ENCODE measurements around the gene VIM.
"Not testable (repeated sequence)": the region's sequence is repeated elsewhere in the genome, so short reads cannot be mapped to it uniquely, and the experiment has no call there.

The VIM gene

DNA sequence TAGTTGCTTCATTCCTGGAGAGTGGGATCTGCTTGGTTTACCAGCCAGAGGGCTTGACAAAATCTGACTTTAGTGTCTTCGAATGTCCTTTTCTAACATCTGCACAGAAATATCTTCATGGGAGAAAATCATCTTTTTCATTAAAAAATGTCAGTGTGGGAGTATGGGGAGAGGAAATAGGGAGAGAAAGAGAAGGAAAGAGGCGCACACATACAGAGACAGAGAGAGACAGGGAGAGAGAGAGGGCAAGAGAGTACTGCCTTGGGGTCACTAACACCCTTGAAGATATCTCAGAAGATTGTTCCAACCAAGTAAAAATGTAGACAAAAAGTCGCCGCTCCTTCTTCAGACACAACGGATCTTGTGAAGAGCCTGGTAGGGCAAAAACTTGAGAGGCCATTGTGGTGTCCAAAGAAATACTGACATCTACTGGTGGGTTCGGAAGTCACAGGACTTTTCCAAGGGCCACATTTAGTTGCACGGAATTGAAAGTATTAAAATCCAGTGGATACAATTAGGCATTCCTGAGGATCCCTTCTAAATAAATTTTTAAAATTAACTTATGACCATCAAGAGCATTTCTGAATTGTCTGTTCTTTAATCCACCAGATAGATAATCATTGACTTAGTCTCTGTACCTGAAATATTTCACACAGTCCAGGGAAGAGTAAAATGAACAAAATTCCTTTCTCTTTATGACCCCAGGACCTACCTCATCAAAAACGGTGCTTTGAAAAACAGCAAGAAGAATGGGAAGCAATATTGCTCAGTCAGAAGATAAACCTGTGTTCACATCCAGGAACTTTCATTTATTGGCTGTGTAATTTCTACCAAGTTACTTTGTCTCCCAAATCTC is 29.7 kb downstream of the VIM start:
- peak; percentile 29 for DNase-seq

DNA sequence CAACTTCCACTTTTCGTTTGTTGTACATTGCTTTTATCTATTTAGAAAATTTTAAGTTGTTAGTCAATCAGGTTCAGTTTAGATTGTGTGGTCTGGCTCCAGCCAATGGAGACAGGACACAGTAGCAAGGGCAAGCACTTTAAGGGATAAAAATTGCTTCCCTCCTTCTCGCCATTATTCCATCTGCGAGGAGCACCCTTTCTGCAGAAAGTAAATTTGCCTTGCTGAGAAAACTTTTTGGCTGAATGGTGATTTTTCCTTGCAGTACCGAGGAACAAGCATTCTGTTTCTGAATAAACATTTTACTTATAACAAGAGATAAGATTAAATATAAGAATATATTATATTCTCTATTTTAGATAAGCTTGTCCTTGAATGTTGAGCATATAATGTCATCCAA is 34.5 kb downstream of the VIM start:
- DNase-seq = no peak

DNA sequence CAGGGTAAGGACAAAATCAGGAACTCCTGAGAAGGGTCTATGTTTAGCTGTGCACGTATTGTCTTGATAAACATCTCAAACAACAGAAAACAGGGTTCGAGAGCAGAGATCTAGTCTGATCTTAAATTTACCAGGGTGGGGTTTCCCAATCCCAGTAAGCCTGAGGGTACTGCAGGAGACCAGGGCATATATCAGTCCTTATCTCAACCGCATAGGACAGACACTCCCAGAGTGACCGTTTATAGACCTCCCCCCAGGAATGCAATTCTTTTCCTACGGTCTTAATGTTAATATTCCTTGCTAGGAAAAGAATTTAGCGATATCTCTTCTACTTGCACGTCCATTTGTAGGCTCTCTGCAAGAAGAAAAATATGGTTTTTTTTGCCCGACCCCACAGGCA is 35.5 kb downstream of the VIM start:
- DNase-seq = no peak

DNA sequence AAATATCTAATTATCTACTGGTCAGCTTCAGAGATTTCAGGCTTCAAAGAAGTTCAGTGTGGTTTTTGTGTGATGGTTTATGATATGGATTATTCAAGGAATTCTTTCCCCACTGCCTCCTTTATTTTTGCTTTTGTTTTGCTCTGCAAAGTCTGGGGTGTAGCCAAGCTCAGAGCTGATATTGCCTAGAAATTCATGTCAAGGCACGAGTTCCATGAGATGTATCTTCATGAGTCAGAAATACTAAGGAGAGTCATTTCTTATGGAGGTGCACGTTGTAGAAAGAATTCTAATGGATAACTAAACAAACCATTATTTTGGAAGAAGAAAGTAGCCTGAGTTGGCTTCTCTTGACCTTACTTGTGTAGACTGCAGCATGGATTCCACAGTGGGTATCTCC is 37.4 kb downstream of the VIM start:
- DNase-seq = no peak

DNA sequence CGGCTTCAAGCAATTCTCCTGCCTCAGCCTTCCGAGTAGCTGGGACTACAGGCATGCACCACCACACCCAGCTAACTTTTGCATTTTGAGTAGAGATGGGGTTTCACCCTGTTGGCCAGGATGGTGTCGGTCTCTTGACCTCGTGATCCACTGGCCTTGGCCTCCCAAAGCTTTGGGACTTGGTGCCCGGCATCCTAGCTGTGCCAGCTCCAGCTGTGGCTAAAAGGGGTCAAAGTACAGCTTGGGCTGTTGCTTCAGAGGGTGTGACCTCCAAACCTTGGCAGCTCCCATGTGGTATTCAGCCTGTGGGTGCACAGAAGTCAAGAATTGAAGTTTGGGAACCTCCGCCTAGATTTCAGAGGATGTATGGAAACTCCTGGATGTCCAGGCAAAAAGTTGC is 38.5 kb downstream of the VIM start:
- not testable (repeated sequence) for DNase-seq

DNA sequence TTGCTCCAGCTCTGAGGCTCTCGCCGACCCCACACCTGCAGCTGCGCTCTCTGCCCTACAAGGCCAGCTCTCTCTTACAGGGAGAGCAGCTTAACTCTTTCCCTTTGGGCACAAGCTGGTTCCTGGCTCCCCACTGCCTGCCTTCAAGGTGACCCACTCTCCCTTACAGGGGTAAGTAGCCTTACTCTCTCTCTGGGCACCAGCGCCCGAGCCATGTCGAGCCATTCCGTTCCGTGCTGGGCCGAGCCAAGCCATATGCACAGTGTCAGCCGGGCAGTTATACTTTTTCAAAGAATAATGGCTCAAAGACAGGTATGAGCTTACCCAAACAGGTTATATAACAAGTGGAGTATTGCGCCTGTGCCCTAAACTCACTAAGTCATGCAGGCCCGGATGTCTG is 44.6 kb downstream of the VIM start:
- no peak for DNase-seq

DNA sequence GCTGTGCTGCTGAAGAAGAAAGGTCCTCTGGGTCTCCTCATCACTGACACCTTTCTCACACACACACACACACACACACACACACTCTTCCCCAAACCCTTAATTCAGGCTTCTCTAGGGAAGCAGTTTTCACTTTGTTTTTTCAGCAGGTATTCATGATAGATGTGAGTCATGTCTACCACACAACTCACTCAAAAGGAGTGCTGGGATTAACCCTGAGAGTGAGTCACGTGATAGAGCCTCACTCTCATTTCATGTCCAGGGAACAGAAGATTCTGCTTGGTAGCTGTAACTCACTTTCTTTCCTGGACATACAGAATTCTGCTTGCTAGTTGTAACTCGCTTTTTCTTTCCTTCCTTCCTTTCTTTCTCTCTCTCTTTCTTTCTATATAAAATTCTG is 45.4 kb downstream of the VIM start:
- no peak for DNase-seq

DNA sequence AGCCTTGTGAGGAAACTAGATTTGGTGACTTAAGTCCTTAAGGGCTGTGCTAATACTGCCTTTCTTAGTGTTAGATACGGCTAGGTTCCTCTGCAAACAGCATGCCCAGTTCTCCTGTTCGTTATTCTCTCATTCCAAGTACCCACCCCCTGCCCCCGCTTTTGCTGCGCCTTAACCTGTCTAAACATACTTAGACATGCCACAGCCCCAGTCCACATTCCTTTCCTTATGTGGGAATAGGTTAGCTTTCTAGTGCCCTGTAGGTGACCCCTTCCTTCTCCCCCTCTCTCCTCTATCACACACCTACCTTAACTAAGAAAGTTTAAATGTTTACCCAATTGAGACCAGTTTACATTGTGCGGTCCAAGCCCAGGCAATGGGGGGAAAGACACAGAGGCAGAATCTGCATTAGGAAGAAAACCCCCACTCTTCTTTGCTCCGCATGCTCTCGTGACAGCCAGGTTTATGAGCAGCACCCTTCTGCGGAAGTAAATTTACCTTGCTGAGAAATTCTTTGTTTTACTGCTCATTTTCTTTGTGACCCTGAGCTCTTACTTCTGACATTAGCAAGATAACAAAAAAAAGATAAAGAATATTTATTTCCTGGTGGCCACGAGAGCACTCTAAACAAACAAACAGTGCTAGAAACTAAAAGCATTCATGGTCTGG is 48.8 kb downstream of the VIM start:
- DNase-seq = no peak

DNA sequence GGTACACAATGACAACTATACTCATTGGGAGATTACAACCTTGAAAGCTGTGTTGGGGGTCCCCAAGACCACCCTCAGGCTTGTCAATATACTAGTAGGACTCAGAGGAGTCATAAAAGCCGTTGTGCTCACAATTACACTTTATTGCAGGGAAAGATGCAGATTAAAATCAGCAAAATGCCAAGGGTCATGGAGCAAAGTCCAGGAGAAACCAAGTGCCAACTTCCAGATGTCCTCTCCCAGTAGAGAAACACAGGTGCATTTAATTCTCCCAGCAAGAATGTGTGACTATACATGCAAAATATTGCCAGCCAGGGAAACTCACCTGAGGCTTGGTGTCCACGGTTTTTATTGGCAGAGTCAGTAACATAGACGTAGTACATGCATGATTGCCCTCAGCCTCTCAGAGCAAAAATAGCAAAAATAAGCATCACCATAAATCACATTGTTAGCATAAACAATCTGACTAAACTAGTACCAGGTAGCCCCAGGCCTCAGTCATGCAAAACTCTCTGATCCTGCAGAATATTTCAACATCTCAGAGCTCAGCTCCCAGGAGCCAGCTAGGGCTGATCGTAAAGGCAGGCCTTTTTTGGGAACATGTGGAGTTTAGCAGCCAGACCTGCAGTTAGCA is 50.7 kb downstream of the VIM start:
- no peak for DNase-seq

DNA sequence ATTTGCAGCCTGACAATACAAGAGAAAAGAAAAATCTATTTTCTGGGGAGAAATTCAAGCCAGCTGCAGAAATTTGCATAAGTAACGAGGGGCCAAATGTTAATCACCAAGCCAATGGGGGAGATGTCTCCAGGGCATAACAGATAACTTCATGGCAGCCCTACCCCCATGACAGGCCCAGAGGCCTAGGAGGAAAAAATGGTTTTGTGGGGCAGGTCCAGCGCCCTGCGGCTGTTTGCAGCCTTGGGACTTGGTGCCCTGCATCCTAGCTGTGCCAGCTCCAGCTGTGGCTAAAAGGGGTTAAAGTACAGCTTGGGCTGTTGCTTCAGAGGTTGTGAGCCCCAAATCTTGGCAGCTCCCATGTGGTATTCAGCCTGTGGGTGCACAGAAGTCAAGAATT is 54.3 kb downstream of the VIM start:
- DNase-seq = no peak

DNA sequence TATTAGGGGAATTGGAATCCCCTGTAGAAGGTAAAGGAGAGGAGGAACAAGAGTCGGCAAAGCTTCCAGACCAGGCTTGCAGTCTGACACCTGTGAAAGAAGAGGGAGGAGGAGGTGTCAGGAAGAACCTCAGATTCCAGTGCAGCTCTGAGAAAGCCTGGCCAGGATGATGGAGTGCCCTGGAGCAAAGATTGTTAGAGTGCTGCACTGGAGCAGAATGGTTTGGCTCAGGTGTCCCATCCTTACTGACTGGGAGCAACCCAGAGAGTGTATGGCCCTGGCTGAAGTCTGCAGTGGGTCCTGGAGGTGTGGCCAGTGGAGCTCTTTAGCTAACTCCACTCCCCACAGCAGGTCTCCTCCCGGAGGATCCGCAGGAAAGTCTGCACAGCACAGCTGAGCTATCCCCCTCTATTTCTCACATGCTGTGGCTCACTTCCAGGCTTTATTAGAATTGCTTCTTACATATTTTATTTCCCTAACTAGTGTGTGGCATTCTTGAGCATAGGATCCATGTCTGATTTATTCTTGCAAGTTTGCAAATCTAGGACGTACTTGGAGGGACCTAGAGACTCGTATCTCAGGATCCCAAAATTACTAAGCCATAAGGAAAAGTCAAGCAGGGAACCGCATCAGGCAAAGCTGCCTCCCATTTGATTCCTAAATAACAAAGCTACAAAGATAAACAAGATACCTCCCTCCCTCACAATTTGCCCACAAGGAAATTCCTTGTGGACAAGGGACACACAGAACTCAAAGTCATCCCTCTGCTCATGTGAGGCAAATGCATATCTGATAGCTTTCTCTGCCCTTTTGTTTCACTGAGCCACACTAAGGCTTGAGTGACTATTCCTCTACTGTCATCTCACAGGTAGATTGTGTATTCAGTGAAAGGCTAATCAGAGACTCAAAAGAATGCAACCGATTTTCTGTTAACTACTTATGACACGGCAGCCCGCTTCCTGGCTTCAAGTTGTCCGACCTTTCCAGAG is 58.8 kb downstream of the VIM start:
- DNase-seq = no peak
